ENCODE measurements around the gene SLC7A14. TPM values are rescaled to one million over a fixed set of nuclear protein-coding genes. Genes with fewer than 3 reads are reported as not detected.
A peak's percentile ranks its signal among the peaks of the same experiment; 100 is the strongest.

The SLC7A14 gene
- total and polyA plus RNA-seq, 8 donors: 0.27 to 0.82 (median 0.44) TPM; not detected in 2

DNA sequence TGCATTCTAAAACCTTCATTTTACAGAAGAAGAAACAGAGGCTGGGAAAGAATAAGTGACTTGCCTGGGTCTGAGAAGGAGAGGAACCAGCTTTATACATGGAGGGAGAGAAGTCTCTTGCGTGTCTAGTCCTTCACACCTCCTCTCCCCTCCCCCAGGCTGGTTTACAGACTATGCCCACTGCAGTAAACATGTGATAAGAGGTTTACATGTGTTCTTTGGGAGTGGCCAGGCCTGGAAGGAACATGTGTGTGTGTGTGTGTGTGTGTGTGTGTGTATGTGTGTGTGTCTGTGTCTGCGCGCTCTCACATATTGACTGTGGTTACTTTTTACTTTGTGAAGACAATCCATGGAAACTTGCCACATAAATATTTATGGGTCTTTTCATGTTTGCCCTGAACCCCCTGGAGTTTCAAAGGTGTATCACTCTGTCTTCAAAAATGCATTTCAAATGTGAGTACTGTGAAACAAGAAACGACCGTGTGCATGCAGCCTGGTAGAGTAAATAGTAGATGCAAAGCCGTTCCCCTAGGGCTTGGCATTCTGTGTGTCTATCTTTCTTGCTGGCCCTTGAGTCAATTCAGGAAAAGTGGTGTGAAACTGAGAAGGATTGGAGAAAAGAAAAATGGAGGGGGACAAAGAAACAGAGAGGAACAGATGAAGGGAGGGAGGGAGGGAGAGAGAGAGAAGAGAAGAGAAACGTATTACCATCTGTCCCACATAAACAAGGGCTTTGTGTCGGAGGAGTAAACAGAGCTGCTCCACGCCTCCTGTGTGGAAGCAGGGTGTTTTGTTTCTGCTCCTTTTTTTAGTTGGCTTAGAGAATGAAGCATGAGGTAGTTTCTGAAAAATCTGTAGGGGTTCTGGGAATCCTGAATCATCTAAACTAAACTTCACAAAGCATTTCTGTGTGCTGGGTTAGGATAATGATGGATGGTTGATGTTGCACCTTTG is 115.5 kb downstream of the SLC7A14 start:
- H3K9me3 ChIP-seq: no peaks in the 10 kb centered on the region
- no peaks in the 10 kb centered on the region for H3K4me1 ChIP-seq
- DNase-seq (no peak), ATAC-seq (peak; percentile 26)
- intact Hi-C loops (cut with DNase I): no loop called here
- TF ChIP-seq, protein P1, sequence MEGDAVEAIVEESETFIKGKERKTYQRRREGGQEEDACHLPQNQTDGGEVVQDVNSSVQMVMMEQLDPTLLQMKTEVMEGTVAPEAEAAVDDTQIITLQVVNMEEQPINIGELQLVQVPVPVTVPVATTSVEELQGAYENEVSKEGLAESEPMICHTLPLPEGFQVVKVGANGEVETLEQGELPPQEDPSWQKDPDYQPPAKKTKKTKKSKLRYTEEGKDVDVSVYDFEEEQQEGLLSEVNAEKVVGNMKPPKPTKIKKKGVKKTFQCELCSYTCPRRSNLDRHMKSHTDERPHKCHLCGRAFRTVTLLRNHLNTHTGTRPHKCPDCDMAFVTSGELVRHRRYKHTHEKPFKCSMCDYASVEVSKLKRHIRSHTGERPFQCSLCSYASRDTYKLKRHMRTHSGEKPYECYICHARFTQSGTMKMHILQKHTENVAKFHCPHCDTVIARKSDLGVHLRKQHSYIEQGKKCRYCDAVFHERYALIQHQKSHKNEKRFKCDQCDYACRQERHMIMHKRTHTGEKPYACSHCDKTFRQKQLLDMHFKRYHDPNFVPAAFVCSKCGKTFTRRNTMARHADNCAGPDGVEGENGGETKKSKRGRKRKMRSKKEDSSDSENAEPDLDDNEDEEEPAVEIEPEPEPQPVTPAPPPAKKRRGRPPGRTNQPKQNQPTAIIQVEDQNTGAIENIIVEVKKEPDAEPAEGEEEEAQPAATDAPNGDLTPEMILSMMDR (IDR thresholded peaks at IDR 0.05): no peak
- H3K27me3 ChIP-seq: no peaks in the 10 kb centered on the region
- H3K36me3 ChIP-seq: no peaks in the 10 kb centered on the region
- H3K4me3 ChIP-seq: no peak overlapping the region
- peak overlapping the region in 1 of 2 donors; percentile 19 for H3K27ac ChIP-seq

DNA sequence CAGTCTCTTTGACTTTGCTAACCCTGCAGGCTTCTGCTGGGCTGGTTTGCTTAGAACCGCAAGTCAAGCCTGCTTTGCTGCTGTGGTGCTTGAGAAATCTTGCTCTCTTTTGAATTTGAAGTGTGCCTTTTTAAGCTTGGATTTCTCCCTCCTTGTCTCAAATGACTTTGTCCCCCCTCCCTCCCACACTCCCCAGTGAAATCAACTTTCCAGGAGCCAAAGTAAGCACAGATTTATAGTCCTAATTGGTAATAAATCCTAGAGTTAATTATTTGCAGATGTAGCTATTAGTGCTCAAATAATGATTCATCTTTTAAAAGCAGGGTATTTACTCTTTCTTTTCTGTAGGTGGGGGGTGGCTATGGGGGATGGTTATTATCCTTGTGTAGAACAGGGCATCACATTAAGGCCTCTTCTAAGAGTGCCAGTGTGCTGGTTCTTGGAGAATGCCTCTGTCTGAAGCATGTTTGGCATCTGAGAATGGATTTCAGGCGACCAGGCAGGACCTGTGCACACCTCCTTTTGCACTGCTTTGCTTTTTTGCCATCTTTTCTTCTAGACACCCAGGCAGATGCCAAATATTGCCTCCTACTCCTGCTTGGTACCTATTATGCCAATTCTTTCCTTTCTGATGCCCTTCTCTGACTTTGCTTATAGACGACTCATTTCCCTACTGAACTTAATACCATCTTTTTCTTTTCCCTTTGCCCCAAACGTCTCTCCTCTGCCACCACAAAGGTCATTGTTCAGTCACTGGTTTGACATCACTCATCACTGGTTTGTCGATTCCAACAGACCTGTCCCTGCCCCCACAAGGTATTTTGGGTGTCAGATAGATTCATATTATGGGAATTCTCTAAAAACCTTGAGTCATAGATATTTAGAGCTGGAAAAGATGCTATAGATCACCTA is 116.5 kb downstream of the SLC7A14 start:
- no peaks in the 10 kb centered on the region for H3K27me3 ChIP-seq
- H3K27ac ChIP-seq: no peak overlapping the region
- no peaks in the 10 kb centered on the region for H3K9me3 ChIP-seq
- no peaks in the 10 kb centered on the region for H3K4me1 ChIP-seq
- H3K4me3 ChIP-seq: no peak overlapping the region
- DNase-seq (peak in 1 of 4 donors; percentile 52), ATAC-seq (peak; percentile 59)
- TF ChIP-seq, protein P1 (IDR thresholded peaks at IDR 0.05): no peak
- H3K36me3 ChIP-seq: no peaks in the 10 kb centered on the region
- intact Hi-C loops (cut with DNase I): no loop called here

DNA sequence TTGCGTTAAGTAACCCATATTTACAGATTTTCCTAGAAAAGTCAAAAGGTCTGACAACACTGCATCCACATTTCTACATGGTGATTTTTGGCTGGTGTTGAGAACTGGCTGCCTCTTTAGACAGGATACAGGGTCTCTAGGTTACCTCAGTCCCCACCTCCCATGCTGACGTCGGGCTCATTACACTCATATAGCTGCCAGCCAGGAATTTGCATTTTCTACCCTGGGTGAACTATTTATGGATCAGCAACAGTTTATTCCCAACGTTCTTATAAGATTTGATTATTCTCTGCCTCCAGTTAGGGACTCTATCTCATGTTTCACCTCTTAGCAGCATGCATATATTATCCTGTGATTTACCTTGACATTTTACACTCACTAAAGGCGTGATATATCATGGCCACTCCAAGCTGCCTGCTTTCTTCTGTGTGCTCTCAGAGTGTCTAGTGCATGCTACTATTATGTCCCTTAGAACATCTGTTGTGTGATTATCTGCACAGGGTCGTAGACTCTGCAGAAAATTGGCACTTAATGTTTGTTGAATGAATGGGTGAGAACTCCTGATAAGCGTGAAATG is 118.2 kb downstream of the SLC7A14 start:
- TF ChIP-seq, protein P1 (IDR thresholded peaks at IDR 0.05): no peak
- no peaks in the 10 kb centered on the region for H3K4me1 ChIP-seq
- ATAC-seq (no peak), DNase-seq (no peak)
- no peaks in the 10 kb centered on the region for H3K27me3 ChIP-seq
- H3K27ac ChIP-seq: no peak overlapping the region
- H3K36me3 ChIP-seq: no peaks in the 10 kb centered on the region
- H3K4me3 ChIP-seq: no peak overlapping the region
- intact Hi-C loops (cut with DNase I): no loop called here
- H3K9me3 ChIP-seq: no peaks in the 10 kb centered on the region

DNA sequence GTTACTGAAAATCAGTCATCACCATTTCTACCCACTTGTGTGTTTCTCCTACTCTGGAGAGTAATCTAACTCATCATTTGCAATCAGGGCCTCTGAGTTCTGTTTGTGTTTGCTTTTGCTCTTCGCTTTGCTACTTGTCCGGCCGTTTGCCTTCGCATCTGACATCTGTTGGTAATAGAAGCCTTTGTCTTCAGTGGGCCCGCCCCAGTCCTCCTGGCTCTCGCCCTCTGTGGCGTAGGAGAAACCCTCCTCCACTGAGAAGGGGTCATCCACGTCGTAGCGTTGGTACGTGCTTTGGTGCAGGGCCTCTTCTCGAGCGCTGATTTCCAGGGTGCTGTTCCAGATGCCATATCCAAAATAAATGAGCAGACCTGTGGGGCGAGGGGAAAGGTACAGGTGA is 118.9 kb downstream of the SLC7A14 start:
- H3K27me3 ChIP-seq: no peaks in the 10 kb centered on the region
- TF ChIP-seq, protein P1 (IDR thresholded peaks at IDR 0.05): no peak
- H3K4me1 ChIP-seq: no peaks in the 10 kb centered on the region
- ATAC-seq: no peak
- H3K9me3 ChIP-seq: no peaks in the 10 kb centered on the region
- intact Hi-C loops (cut with DNase I): no loop called here
- no peak for DNase-seq
- no peak overlapping the region for H3K4me3 ChIP-seq
- no peaks in the 10 kb centered on the region for H3K36me3 ChIP-seq
- H3K27ac ChIP-seq: no peak overlapping the region

Data from left lung (tissue), 10 donors.